ENCODE measurements around the gene OXGR1.

OXGR1 gene

DNA sequence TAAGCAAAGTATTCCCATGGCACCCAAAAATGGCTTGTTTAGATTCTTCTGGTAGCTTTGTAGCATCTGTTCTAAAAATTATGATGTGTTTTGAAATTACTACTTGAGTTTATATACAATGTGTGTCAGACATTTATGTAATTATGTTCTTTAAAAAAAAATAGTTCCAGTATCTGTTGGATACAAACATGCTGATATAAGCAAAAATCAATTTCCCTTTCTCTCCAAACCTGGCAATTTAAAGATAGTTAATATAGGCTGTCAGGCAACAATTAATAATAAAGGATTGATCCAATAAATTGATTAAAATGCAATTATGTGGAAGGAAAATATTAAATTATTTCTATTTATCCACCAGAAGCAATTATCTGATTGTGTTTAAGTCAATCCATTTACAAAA lies 41.7 kb downstream of the OXGR1 start:
- no peaks in the 10 kb centered on the region for H3K4me1 ChIP-seq (ENCODE audit: control insufficient read depth in 1 of 2, insufficient read depth in 1 of 2, low read depth in 1 of 2, low read length in 1 of 2)
- H3K4me3 ChIP-seq (ENCODE audit: low read depth in 1 of 2, low read length in 1 of 2) = no peak overlapping the region
- no peak overlapping the region for H3K27ac ChIP-seq
- H3K36me3 ChIP-seq = no peaks in the 10 kb centered on the region
- no peaks in the 10 kb centered on the region for H3K27me3 ChIP-seq
- no peaks in the 10 kb centered on the region for H3K9me3 ChIP-seq
- TF ChIP-seq, protein P1, sequence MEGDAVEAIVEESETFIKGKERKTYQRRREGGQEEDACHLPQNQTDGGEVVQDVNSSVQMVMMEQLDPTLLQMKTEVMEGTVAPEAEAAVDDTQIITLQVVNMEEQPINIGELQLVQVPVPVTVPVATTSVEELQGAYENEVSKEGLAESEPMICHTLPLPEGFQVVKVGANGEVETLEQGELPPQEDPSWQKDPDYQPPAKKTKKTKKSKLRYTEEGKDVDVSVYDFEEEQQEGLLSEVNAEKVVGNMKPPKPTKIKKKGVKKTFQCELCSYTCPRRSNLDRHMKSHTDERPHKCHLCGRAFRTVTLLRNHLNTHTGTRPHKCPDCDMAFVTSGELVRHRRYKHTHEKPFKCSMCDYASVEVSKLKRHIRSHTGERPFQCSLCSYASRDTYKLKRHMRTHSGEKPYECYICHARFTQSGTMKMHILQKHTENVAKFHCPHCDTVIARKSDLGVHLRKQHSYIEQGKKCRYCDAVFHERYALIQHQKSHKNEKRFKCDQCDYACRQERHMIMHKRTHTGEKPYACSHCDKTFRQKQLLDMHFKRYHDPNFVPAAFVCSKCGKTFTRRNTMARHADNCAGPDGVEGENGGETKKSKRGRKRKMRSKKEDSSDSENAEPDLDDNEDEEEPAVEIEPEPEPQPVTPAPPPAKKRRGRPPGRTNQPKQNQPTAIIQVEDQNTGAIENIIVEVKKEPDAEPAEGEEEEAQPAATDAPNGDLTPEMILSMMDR (IDR thresholded peaks at IDR 0.05) = no peak

- Histone ChIP-seq H3K4me1 (ENCODE audit: control insufficient read depth in 1 of 2, insufficient read depth in 1 of 2, low read depth in 1 of 2, low read length in 1 of 2) (no peaks in the 10 kb centered on the region), H3K4me3 (ENCODE audit: low read depth in 1 of 2, low read length in 1 of 2) (no peak overlapping the region), H3K27ac (no peak overlapping the region), H3K9me3 (no peaks in the 10 kb centered on the region), H3K27me3 (no peaks in the 10 kb centered on the region), H3K36me3 (no peaks in the 10 kb centered on the region)
- TF ChIP-seq, protein P1 (IDR thresholded peaks at IDR 0.05) = no peak
Observed at GRCh38 chr13:96948127-96948526, 46.1 kb downstream of the OXGR1 start.

DNA sequence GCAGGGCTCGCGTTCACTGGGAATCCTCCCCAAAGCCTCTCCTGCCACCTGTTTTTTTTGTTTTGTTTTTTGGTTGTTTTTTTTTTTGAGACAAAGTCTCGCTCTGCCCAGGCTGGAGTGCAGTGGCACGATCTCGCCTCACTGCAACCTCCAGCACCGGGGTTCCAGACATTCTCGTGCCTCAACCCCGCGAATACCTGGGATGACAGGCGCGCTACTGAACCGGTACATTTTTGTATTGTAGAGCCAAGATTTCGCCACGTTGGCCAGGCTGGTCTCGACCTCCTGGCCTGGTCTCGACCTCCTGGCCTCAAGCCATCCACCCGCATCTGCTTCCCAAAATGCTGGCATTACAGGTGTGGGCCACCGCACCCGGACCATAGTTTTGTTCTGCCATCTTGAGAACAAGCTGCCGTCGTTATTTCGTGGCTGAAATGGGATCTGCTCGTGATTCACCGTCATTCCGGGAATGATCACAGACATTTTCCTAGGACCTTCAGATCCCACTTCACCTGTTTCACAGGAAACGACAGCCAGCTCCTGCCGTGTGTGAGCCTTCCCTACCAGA lies 46.8 kb downstream of the OXGR1 start:
- Histone ChIP-seq H3K9me3 (no peaks in the 10 kb centered on the region), H3K36me3 (no peaks in the 10 kb centered on the region), H3K4me1 (ENCODE audit: control insufficient read depth in 1 of 2, insufficient read depth in 1 of 2, low read depth in 1 of 2, low read length in 1 of 2) (no peaks in the 10 kb centered on the region), H3K27ac (no peak overlapping the region), H3K27me3 (no peaks in the 10 kb centered on the region), H3K4me3 (ENCODE audit: low read depth in 1 of 2, low read length in 1 of 2) (no peak overlapping the region)
- TF ChIP-seq, protein P1 (IDR thresholded peaks at IDR 0.05) = no peak

DNA sequence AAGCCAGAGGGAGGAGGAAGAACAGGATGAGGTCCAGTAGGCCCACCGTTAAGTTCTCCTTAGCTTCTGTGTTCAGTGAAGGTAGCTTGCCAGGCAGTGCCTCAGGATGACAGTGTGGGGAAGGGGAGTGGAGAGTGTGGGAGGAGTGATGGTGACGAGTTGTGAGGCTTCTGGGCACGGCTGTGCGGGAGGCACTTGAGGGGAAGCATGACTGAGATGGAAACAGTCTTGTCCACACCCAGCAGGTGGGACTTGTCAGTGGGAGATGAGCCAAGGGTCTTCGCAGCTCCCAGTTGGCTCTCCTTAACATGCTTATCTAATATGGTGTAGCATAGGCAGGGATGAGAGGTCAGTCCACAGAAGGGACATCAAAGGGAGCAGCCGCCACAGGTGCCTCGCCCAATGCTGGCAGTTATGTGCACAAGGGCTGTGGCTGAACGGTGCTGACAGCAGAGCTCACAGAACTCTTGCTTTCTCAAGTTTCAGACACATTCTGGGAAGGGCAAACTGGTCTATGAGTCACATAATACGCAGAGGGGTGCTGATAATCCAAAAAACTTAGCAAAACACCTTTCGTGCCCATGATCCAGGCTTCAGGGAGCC lies 47.5 kb downstream of the OXGR1 start:
- Histone ChIP-seq H3K27me3 (no peaks in the 10 kb centered on the region), H3K36me3 (no peaks in the 10 kb centered on the region), H3K9me3 (no peaks in the 10 kb centered on the region), H3K4me3 (ENCODE audit: low read depth in 1 of 2, low read length in 1 of 2) (no peak overlapping the region), H3K27ac (no peak overlapping the region), H3K4me1 (ENCODE audit: control insufficient read depth in 1 of 2, insufficient read depth in 1 of 2, low read depth in 1 of 2, low read length in 1 of 2) (no peaks in the 10 kb centered on the region)
- TF ChIP-seq, protein P1 (IDR thresholded peaks at IDR 0.05) = no peak

- H3K9me3 ChIP-seq = no peaks in the 10 kb centered on the region
- H3K36me3 ChIP-seq = no peaks in the 10 kb centered on the region
- no peak overlapping the region for H3K4me3 ChIP-seq (ENCODE audit: low read depth in 1 of 2, low read length in 1 of 2)
- TF ChIP-seq, protein P1 (IDR thresholded peaks at IDR 0.05) = no peak
- H3K27me3 ChIP-seq = no peaks in the 10 kb centered on the region
- H3K27ac ChIP-seq = no peak overlapping the region
- H3K4me1 ChIP-seq (ENCODE audit: control insufficient read depth in 1 of 2, insufficient read depth in 1 of 2, low read depth in 1 of 2, low read length in 1 of 2) = no peaks in the 10 kb centered on the region
Observed at GRCh38 chr13:96940961-96941360, 53.3 kb downstream of the OXGR1 start.

Data from neutrophil (primary cell).